ENCODE data around the gene LAMC2.
A peak's percentile ranks its signal among the peaks of the same experiment; 100 is the strongest.

Gene LAMC2

GRCh38 chr1:183179033-183179432, 7.0 kb upstream of the LAMC2 start:
- Histone ChIP-seq H3K27me3 (ENCODE audit: insufficient read depth, low read length) (no peaks in the 10 kb centered on the region), H2AFZ (ENCODE audit: low read depth, low read length) (no peak overlapping the region), H3K9me3 (ENCODE audit: low read length) (no peaks in the 10 kb centered on the region), H3K4me1 (ENCODE audit: insufficient read depth, low read length) (peaks cover 10% of the 10 kb centered on the region), H3K36me3 (ENCODE audit: insufficient read depth, low read length) (no peaks in the 10 kb centered on the region), H3K4me3 (ENCODE audit: low read length) (no peak overlapping the region)

GRCh38 chr1:183180218-183180617, 5.8 kb upstream of the LAMC2 start:
- H3K36me3 ChIP-seq (ENCODE audit: insufficient read depth, low read length) = no peaks in the 10 kb centered on the region
- H3K4me1 ChIP-seq (ENCODE audit: insufficient read depth, low read length) = peaks cover 10% of the 10 kb centered on the region
- H3K9me3 ChIP-seq (ENCODE audit: low read length) = no peaks in the 10 kb centered on the region
- no peak overlapping the region for H2AFZ ChIP-seq (ENCODE audit: low read depth, low read length)
- no peaks in the 10 kb centered on the region for H3K27me3 ChIP-seq (ENCODE audit: insufficient read depth, low read length)
- H3K4me3 ChIP-seq (ENCODE audit: low read length) = no peak overlapping the region

GRCh38 chr1:183180634-183181056, 5.4 kb upstream of the LAMC2 start:
- H3K36me3 ChIP-seq (ENCODE audit: insufficient read depth, low read length) = no peaks in the 10 kb centered on the region
- peaks cover 10% of the 10 kb centered on the region for H3K4me1 ChIP-seq (ENCODE audit: insufficient read depth, low read length)
- H3K27me3 ChIP-seq (ENCODE audit: insufficient read depth, low read length) = no peaks in the 10 kb centered on the region
- no peaks in the 10 kb centered on the region for H3K9me3 ChIP-seq (ENCODE audit: low read length)
- H3K4me3 ChIP-seq (ENCODE audit: low read length) = no peak overlapping the region
- peak overlapping the region; percentile 34 for H2AFZ ChIP-seq (ENCODE audit: low read depth, low read length)

GRCh38 chr1:183186841-183187240, 777 bp downstream of the LAMC2 start:
- Histone ChIP-seq H3K9me3 (ENCODE audit: low read length) (no peaks in the 10 kb centered on the region), H3K27me3 (ENCODE audit: insufficient read depth, low read length) (no peaks in the 10 kb centered on the region), H3K36me3 (ENCODE audit: insufficient read depth, low read length) (no peaks in the 10 kb centered on the region), H2AFZ (ENCODE audit: low read depth, low read length) (no peak overlapping the region), H3K4me1 (ENCODE audit: insufficient read depth, low read length) (no peaks in the 10 kb centered on the region), H3K4me3 (ENCODE audit: low read length) (no peak overlapping the region)

- no peak overlapping the region for H2AFZ ChIP-seq (ENCODE audit: low read depth, low read length)
- no peak overlapping the region for H3K4me3 ChIP-seq (ENCODE audit: low read length)
- no peaks in the 10 kb centered on the region for H3K9me3 ChIP-seq (ENCODE audit: low read length)
- no peaks in the 10 kb centered on the region for H3K27me3 ChIP-seq (ENCODE audit: insufficient read depth, low read length)
- H3K4me1 ChIP-seq (ENCODE audit: insufficient read depth, low read length) = no peaks in the 10 kb centered on the region
- no peaks in the 10 kb centered on the region for H3K36me3 ChIP-seq (ENCODE audit: insufficient read depth, low read length)
Observed at GRCh38 chr1:183188240-183188639, 2.2 kb downstream of the LAMC2 start.

GRCh38 chr1:183191833-183192232, 5.8 kb downstream of the LAMC2 start:
- Histone ChIP-seq H3K9me3 (ENCODE audit: low read length) (no peaks in the 10 kb centered on the region), H3K4me1 (ENCODE audit: insufficient read depth, low read length) (no peaks in the 10 kb centered on the region), H2AFZ (ENCODE audit: low read depth, low read length) (no peak overlapping the region), H3K27me3 (ENCODE audit: insufficient read depth, low read length) (no peaks in the 10 kb centered on the region), H3K36me3 (ENCODE audit: insufficient read depth, low read length) (no peaks in the 10 kb centered on the region), H3K4me3 (ENCODE audit: low read length) (no peak overlapping the region)

GRCh38 chr1:183193963-183194525, 8.0 kb downstream of the LAMC2 start:
- Histone ChIP-seq H3K27me3 (ENCODE audit: insufficient read depth, low read length) (no peaks in the 10 kb centered on the region), H3K4me3 (ENCODE audit: low read length) (no peak overlapping the region), H2AFZ (ENCODE audit: low read depth, low read length) (no peak overlapping the region), H3K36me3 (ENCODE audit: insufficient read depth, low read length) (no peaks in the 10 kb centered on the region), H3K4me1 (ENCODE audit: insufficient read depth, low read length) (no peaks in the 10 kb centered on the region), H3K9me3 (ENCODE audit: low read length) (no peaks in the 10 kb centered on the region)

GRCh38 chr1:183194527-183195141, 8.6 kb downstream of the LAMC2 start:
- Histone ChIP-seq H3K4me1 (ENCODE audit: insufficient read depth, low read length) (no peaks in the 10 kb centered on the region), H2AFZ (ENCODE audit: low read depth, low read length) (no peak overlapping the region), H3K9me3 (ENCODE audit: low read length) (no peaks in the 10 kb centered on the region), H3K4me3 (ENCODE audit: low read length) (no peak overlapping the region), H3K36me3 (ENCODE audit: insufficient read depth, low read length) (no peaks in the 10 kb centered on the region), H3K27me3 (ENCODE audit: insufficient read depth, low read length) (no peaks in the 10 kb centered on the region)

- no peaks in the 10 kb centered on the region for H3K36me3 ChIP-seq (ENCODE audit: insufficient read depth, low read length)
- no peak overlapping the region for H3K4me3 ChIP-seq (ENCODE audit: low read length)
- H3K9me3 ChIP-seq (ENCODE audit: low read length) = no peaks in the 10 kb centered on the region
- no peaks in the 10 kb centered on the region for H3K27me3 ChIP-seq (ENCODE audit: insufficient read depth, low read length)
- H3K4me1 ChIP-seq (ENCODE audit: insufficient read depth, low read length) = no peaks in the 10 kb centered on the region
- H2AFZ ChIP-seq (ENCODE audit: low read depth, low read length) = no peak overlapping the region
Observed at GRCh38 chr1:183195142-183195574, 9.1 kb downstream of the LAMC2 start.

- Histone ChIP-seq H3K9me3 (ENCODE audit: low read length) (no peaks in the 10 kb centered on the region), H3K36me3 (ENCODE audit: insufficient read depth, low read length) (no peaks in the 10 kb centered on the region), H3K27me3 (ENCODE audit: insufficient read depth, low read length) (no peaks in the 10 kb centered on the region), H3K4me3 (ENCODE audit: low read length) (no peak overlapping the region), H3K4me1 (ENCODE audit: insufficient read depth, low read length) (no peaks in the 10 kb centered on the region), H2AFZ (ENCODE audit: low read depth, low read length) (no peak overlapping the region)
Observed at GRCh38 chr1:183197762-183198161, 11.7 kb downstream of the LAMC2 start.

GRCh38 chr1:183198463-183198862, 12.4 kb downstream of the LAMC2 start:
- Histone ChIP-seq H2AFZ (ENCODE audit: low read depth, low read length) (no peak overlapping the region), H3K4me1 (ENCODE audit: insufficient read depth, low read length) (no peaks in the 10 kb centered on the region), H3K27me3 (ENCODE audit: insufficient read depth, low read length) (no peaks in the 10 kb centered on the region), H3K9me3 (ENCODE audit: low read length) (no peaks in the 10 kb centered on the region), H3K4me3 (ENCODE audit: low read length) (no peak overlapping the region), H3K36me3 (ENCODE audit: insufficient read depth, low read length) (no peaks in the 10 kb centered on the region)

- H3K4me3 ChIP-seq (ENCODE audit: low read length) = no peak overlapping the region
- no peaks in the 10 kb centered on the region for H3K27me3 ChIP-seq (ENCODE audit: insufficient read depth, low read length)
- H3K4me1 ChIP-seq (ENCODE audit: insufficient read depth, low read length) = no peaks in the 10 kb centered on the region
- H3K36me3 ChIP-seq (ENCODE audit: insufficient read depth, low read length) = no peaks in the 10 kb centered on the region
- no peaks in the 10 kb centered on the region for H3K9me3 ChIP-seq (ENCODE audit: low read length)
- H2AFZ ChIP-seq (ENCODE audit: low read depth, low read length) = no peak overlapping the region
Observed at GRCh38 chr1:183199304-183199703, 13.2 kb downstream of the LAMC2 start.

- no peaks in the 10 kb centered on the region for H3K27me3 ChIP-seq (ENCODE audit: insufficient read depth, low read length)
Observed at GRCh38 chr1:183200451-183200850, 14.4 kb downstream of the LAMC2 start.

GRCh38 chr1:183203094-183203493, 17.0 kb downstream of the LAMC2 start:
- H3K9me3 ChIP-seq (ENCODE audit: low read length) = no peaks in the 10 kb centered on the region
- no peak overlapping the region for H3K4me3 ChIP-seq (ENCODE audit: low read length)
- no peak overlapping the region for H2AFZ ChIP-seq (ENCODE audit: low read depth, low read length)
- no peaks in the 10 kb centered on the region for H3K4me1 ChIP-seq (ENCODE audit: insufficient read depth, low read length)
- no peaks in the 10 kb centered on the region for H3K36me3 ChIP-seq (ENCODE audit: insufficient read depth, low read length)
- H3K27me3 ChIP-seq (ENCODE audit: insufficient read depth, low read length) = no peaks in the 10 kb centered on the region

More at GRCh38 chr1:183200451-183200850, 14.4 kb downstream of the LAMC2 start:
- H3K4me1 ChIP-seq (ENCODE audit: insufficient read depth, low read length) = no peaks in the 10 kb centered on the region
- no peaks in the 10 kb centered on the region for H3K9me3 ChIP-seq (ENCODE audit: low read length)
- no peak overlapping the region for H3K4me3 ChIP-seq (ENCODE audit: low read length)
- no peaks in the 10 kb centered on the region for H3K36me3 ChIP-seq (ENCODE audit: insufficient read depth, low read length)
- H2AFZ ChIP-seq (ENCODE audit: low read depth, low read length) = no peak overlapping the region
